HK-2 (cell line): ENCODE data around the gene HES2.
A peak's percentile ranks its signal among the peaks of the same experiment; 100 is the strongest.
"Not testable (repeated sequence)": the region's sequence is repeated elsewhere in the genome, so short reads cannot be mapped to it uniquely, and the experiment has no call there.

Experiments used
- DNase-seq: peaks from one replicate; pipeline ENCODE4 v3.0.0-alpha.2; 2018; ENCODE audit not compliant: unreplicated experiment

Gene HES2

DNA sequence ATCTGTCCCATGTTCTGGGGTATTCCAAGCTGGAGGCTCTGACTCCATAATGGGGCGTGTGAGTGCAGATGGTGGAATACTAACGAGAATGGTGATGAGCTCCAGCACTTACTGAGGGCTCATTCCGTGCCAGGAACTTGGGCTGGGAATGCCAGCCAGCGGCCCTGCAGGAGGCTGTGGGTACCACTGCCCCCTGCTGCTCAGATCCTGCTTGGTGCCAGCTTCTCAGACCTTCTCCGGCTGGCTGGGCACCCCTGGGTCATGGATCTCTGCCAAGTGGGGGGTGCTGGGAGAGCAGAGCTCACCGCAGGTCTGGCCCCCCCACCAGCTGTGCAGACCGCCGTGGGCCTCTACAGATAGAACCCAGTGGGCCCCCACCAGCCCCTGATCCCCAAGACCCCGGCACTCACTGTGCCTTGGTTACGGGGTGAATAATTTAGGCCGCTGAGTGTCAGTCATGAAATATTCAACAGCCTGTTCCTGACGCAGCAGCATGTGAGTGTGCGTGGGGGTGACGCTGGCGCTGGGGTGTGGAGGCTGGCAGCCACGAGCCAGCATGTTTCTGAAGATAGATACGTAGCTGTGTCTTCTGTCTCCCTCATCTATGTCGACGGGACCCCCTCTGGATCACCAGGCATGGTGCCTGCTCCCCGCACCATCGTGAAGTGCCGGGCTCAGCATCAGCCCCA, 17.4 kb upstream of the HES2 start:
- peak; percentile 63 for DNase-seq

DNA sequence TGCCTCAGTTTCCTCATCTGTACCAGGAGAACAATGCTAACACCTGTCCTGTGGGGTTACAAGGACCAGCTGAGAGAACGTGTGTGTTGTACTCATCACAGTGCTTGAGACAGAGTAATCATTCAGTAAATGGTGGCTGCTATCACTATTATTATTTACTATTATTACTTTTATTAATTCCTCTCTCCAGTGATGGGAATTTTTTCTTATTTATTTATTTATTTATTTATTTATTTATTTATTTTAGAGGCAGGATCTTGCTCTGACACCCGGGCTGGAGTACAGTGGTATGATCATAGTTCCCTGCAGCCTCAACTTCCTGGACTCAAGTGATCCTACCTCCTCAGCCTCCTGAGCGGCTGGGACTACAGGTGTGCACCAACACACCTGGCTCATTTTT, 16.6 kb upstream of the HES2 start:
- DNase-seq: not testable (repeated sequence)

- no peak for DNase-seq
Observed at GRCh38 chr1:6435547-6435946, 15.8 kb upstream of the HES2 start.

DNA sequence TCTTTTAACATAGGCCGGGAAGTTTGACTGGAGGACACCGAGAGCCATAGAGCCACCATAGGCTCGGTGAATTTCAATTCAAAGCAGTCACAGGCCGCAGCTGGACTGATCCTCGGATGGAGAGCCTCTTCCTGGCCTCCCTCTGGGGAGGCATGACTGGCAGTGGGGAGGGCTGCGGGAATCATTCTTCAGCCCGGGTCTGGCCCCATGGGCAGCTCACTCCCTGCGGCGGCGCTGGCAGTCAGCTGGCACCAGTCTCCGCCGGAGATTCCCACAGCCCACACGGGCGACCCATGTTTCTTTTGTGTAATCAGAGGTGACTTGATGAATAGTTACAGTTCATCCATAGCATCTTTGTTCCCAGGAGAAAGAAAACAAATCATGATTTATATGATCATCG, 15.4 kb upstream of the HES2 start:
- no peak for DNase-seq

- DNase-seq: no peak
Observed at GRCh38 chr1:6434186-6434585, 14.5 kb upstream of the HES2 start.

- DNase-seq: not testable (repeated sequence)
Observed at GRCh38 chr1:6431645-6432579, 12.2 kb upstream of the HES2 start.

DNA sequence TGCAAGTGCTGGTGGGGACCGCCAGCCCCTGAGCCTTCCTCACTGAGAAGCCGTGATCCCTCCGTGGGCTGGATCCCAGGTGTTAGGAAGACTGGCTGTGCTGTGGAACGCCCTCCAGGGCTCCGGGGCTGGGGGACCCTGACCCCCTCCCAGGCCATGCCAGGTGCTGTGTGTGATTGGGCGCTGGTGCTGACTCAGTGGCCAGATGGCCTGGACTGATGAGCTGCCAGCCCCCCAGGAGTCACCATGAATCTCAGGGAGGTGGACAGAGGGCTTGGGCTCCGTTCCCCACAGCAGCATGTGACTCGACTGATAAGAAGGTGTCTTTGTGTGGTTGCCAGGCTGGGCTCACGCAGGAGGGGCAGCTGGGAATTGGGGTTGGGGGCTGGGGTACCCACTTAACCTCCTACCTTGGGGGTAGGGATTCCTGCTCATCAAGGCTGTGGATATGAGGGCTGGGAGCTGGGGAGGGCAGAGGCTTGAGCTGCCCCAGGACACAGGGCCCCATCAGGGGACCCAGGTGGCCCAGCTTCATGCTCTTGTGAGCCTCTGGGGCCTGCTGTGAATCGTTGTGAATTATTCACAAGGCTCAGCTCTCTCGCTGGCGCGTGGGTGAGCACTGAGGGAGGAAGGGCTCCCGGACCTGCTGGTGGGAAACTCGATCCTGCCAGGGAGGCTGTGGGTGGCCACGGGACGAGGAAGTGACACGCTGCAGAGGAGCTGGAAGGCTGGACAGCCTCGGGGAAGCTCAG, 10.1 kb upstream of the HES2 start:
- not testable (repeated sequence) for DNase-seq

GRCh38 chr1:6428453-6428852, 8.7 kb upstream of the HES2 start:
- DNase-seq: not testable (repeated sequence)

DNA sequence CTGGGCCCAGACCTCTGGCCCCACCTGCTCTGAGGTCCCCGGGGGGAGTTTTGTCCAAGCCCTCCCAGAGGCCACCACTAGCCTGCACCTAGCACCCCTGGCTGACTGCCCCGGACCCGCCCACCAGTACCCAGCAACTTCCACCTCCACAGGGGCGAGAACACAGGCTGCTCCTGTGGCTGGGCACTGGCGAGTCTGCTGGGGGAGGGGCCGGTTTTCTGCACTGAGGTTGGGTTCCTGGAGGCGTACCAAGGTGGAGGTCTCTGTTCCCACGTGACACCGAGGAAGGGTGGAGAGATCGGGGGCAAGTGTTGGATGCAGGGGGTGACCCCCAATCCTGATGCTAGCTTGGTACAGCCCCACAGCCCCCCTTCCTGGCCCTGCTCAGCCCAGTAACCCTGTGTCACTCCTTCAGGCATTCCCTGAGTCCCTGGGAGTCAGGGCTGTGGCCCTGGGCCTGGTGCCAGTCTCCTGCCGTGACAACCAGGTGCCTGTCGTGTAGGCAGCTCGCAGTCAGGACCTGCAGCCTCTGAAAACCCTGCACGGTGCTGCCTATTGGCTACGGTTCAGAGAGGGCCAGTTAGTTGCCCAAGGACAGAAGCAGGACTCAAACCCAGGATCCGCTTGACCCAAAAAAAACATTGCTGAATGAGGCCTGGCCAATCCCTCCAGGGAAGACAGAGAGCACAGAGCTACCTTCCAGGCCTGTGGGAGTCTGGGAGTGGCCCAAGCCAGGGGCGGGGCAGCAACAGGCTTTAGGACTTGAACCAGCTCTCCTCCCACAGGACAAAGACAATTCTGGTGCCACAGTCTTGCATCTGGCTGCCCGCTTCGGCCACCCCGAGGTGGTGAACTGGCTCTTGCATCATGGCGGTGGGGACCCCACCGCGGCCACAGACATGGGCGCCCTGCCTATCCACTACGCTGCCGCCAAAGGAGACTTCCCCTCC, 8.0 kb upstream of the HES2 start:
- no peak for DNase-seq

DNA sequence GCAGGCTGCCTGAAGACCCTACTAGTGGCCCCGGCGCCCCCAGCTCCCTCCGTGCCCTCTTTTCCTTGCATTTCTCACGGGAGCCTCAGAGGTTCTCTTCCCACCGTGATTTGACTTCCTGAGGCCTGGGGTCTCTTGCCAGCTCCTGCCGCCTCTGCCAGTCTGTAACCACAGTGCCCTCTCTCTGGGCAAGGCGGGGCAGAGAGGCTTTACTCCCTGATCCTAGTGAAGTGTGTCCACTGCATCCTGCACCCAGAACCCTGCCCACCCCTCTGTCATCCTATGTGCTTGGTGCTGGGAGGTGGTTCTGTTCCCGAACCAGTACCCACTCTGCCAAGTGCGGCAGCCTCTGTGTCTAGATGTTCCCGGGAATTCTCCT, 7.2 kb upstream of the HES2 start:
- no peak for DNase-seq

GRCh38 chr1:6426277-6426971, 6.7 kb upstream of the HES2 start:
- no peak for DNase-seq

DNA sequence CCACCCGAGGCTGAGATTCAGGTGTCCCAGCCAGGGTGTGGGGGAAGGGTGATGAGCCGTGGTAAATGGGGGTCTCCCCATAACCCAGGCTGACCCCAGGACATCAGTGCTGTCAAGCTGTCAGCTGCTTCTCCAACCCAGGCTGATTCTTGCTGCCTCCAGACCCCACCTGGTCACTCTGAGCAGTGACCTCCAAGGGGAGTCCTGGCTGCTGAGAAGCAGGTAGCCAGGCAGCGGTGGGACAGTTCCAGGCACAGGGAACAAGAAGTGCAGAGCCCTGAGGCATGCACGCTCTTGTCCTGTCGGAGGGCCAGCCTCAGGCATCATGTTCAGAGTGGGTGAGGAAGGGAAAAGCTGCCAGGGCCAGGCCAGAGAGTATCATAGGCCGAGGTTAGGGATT, 5.9 kb upstream of the HES2 start:
- no peak for DNase-seq

DNA sequence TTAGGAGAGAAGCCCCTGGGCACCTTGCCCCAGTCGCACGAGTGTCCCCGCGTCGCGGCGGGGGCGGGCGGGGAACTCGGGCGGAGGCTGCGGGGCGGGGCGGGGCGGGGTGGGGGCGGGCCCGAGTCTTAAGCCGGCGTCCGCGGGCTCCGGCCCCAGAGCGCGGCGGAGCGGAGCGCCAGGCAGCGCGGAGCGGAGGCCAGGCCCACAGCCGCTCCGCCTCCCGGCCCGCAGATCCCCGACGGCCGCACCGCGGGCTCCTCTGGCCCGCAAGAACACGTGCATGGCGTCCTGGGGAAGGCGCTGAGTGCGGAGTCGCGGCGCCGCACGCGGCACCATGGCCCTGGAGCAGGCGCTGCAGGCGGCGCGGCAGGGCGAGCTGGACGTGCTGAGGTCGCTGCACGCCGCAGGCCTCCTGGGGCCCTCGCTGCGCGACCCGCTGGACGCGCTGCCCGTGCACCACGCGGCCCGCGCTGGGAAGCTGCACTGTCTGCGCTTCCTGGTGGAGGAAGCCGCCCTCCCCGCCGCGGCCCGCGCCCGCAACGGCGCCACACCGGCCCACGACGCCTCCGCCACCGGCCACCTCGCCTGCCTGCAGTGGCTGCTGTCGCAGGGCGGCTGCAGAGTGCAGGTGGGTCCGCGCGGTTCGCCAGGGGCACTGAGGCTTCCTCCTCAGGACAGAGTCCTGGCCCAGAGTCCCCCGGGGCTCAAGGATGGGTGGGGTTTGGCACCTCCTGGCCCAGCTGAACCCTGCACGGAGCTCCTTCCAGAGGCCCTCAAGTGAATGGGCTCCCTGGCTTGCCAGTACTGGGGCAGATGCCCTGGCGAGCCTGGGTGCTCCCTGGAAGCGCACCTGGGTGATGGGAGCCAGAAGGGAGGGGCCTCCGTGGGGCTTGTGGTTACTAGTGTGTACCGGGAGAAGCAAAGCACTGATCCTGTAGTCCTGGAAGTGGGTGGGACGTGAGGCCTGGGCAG, 5.2 kb upstream of the HES2 start, which contains the start of gene ESPN:
ESPN (plus strand) TSS at position 158 of the 975 bp plus-strand sequence; CDS start at position 338, 180 bp downstream.
- no peak for DNase-seq

- DNase-seq: no peak
Observed at GRCh38 chr1:6424000-6424565, 4.4 kb upstream of the HES2 start.

DNA sequence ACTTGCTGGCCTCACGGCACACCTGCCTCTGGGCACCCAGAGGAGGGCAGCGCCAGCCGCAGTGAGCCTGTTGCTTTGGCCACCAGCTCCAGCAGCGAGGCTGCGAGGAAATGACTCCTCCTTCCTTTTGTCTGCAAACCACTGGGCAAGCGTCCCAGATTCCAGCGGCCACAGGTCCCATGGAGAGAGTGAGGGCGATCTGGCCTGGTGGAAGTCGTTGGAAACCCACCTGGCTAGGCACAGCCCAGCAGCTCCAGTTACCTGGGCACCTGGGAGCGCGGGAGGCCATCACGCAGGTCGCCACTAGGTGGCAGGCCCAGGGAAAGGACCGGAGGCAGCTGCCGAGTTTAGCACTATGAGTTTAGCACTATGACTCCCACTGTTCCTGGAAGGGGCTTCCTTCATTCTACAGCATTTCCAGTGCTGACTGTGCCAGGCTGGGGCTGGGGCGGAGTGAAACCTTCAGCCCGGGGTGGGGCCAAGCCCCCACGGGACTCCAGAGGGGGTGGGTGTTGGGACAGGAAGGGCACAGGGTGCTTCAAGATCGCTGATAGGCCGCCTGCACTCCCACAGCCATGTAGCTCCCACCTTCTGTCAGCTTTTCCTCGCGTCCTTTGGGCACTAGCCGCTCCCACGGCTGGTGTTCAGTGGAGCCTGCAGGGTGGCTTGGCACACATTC, 3.7 kb upstream of the HES2 start:
- DNase-seq: peak; percentile 66

DNA sequence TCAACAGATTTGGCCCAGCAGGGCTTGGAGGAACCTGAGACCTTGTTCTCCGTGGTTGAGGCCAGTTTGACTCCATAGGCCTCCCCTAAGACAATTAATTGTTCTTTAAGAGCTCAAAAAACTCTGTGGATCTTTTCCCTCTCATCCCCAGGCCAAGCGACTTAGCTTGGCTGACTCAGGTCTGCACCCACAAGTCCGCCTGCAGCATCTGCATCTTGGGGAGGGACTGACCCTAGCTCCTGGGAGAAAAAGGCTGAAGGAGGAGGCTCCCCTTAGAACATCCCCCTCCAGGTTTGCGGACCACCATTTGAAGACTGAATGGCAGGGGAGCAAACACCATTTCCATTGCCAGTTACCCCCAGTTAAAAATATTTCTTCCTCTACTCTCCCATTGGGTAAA, 1.5 kb upstream of the HES2 start:
- DNase-seq: no peak

GRCh38 chr1:6420454-6421042, 829 bp upstream of the HES2 start:
- DNase-seq: no peak

DNA sequence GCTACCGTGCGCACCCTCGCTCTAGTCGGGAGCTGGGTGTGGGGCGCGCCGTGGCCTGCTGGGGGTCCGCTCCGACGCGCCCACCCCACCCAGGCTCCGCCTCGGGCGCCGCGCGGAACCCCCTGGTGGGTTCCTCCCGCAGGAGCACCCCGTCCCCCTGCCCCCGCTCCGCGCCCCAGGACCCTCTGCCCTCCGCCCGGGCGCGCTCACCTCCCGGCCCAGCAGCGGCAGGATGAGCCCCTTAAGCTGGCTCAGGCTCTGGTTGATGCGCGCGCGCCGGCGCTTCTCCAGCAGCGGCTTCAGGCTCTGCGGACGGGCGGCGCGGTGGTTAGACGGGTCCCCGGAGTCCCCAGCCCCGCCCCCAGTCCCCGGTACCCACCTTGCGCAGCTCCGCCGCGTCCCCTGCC, 319 bp downstream of the HES2 start:
- no peak for DNase-seq
